H1 (cell line): ENCODE data around the gene TP53BP2. TPM values are rescaled to one million over a fixed set of nuclear protein-coding genes. Genes with fewer than 3 reads are reported as not detected.

Source experiments
- CTCF ChIA-PET: fragments of 300-600 bp; sonication (Branson Sonifier 250); formaldehyde crosslinking; loops from one replicate; lab custom pipeline; 2021; ENCODE audit not compliant: partially characterized antibody; lab: Charles Lee
- POLR2A ChIA-PET: fragments of 300-600 bp; sonication (Branson Sonifier 250); formaldehyde crosslinking; loops from one replicate; lab custom pipeline; 2021; ENCODE audit warnings: inconsistent platforms; ENCODE audit not compliant: partially characterized antibody; lab: Charles Lee
- DNase-seq, 2 experiments: peaks; one replicate each; pipeline versions ENCODE4 v3.0.0 to v3.0.0-alpha.2; 2010 to 2022; ENCODE audit warnings: low spot score in 2 of 2, low read depth in 1 of 2, mixed read lengths in 1 of 2
- FAIRE-seq: peaks from 2 replicates; lab custom pipeline; 2011; peaks lifted over from hg19 to GRCh38; lab: Jason Lieb, UNC
- H2AFZ ChIP-seq: 2 replicates; pipeline ENCODE4 v1.8.1; 2012; ENCODE audit warnings: low read length, inconsistent platforms
- H2AK5ac ChIP-seq: 2 replicates; pipeline ENCODE4 v1.6.1; 2013; ENCODE audit warnings: low read depth, low read length
- H2BK120ac ChIP-seq: replicated peaks from 2 replicates; pipeline ENCODE3; 2013; ENCODE audit warnings: low read depth, low read length, inconsistent platforms
- H2BK12ac ChIP-seq: 2 replicates; pipeline ENCODE4 v1.6.1; 2013; ENCODE audit warnings: low read depth, low read length
- H2BK15ac ChIP-seq: 2 replicates; pipeline ENCODE4 v1.6.1; 2013; ENCODE audit warnings: low read length
- H2BK20ac ChIP-seq: 2 replicates; pipeline ENCODE4 v1.6.1; 2013; ENCODE audit warnings: low read length
- H2BK5ac ChIP-seq: 2 replicates; pipeline ENCODE4 v1.6.1; 2013; ENCODE audit warnings: low read depth, low read length
- H3K14ac ChIP-seq: 2 replicates; pipeline ENCODE4 v1.6.1; 2013; ENCODE audit warnings: inconsistent platforms; ENCODE audit not compliant: insufficient read length
- H3K18ac ChIP-seq: 2 replicates; pipeline ENCODE4 v1.6.1; 2013; ENCODE audit warnings: low read length; ENCODE audit errors: extremely low read depth
- H3K23ac ChIP-seq: 2 replicates; pipeline ENCODE4 v1.6.1; 2013; ENCODE audit warnings: inconsistent platforms; ENCODE audit not compliant: insufficient read length
- H3K23me2 ChIP-seq: 2 replicates; pipeline ENCODE4 v1.6.1; 2013; ENCODE audit warnings: low read depth, low read length
- H3K27ac ChIP-seq: 2 replicates; pipeline ENCODE4 v1.6.1; 2011; ENCODE audit warnings: low read depth, low read length, inconsistent platforms
- H3K27me3 ChIP-seq, 4 experiments: replicated peaks in 1 of 4; 1 replicate in 1 of 4; 2 replicates in 3 of 4; pipeline versions ENCODE4 v1.6.1 to v1.8.1; 2011 to 2013; ENCODE audit warnings: low read length in 3 of 4, mild to moderate bottlenecking in 3 of 4, inconsistent platforms in 2 of 4, mixed read lengths in 2 of 4, moderate library complexity in 1 of 4; ENCODE audit not compliant: control insufficient read depth in 3 of 4, insufficient read depth in 3 of 4; ENCODE audit errors: extremely low read depth in 1 of 4
- H3K36me3 ChIP-seq, 4 experiments: 2 replicates each; pipeline versions ENCODE4 v1.6.1 to v1.8.1; 2011 to 2013; ENCODE audit warnings: mild to moderate bottlenecking in 4 of 4, low read length in 3 of 4, moderate library complexity in 2 of 4, control low read depth in 1 of 4, inconsistent platforms in 1 of 4; ENCODE audit not compliant: insufficient read depth in 4 of 4, control insufficient read depth in 2 of 4
- H3K4ac ChIP-seq: replicated peaks from 2 replicates; pipeline ENCODE3; 2013; ENCODE audit warnings: low read length, low read depth, mixed read lengths, inconsistent platforms; ENCODE audit not compliant: insufficient read length
- H3K4me1 ChIP-seq, 4 experiments: replicated peaks in 1 of 4; 1 replicate in 1 of 4; 2 replicates in 3 of 4; pipeline versions ENCODE4 v1.6.1 to v1.8.1; 2011 to 2013; ENCODE audit warnings: low read length in 3 of 4, inconsistent platforms in 2 of 4, mixed read lengths in 1 of 4; ENCODE audit not compliant: insufficient read depth in 4 of 4, control insufficient read depth in 3 of 4
- H3K4me2 ChIP-seq, 2 experiments: 2 replicates each; pipeline versions ENCODE4 v1.6.1 to v1.8.1; 2011 to 2013; ENCODE audit warnings: low read depth in 2 of 2, low read length in 2 of 2, control low read depth in 1 of 2, inconsistent platforms in 1 of 2, mild to moderate bottlenecking in 1 of 2; ENCODE audit not compliant: insufficient read depth in 1 of 2
- H3K4me3 ChIP-seq, 4 experiments: fragments of 200-600, 300-600 bp in 1 of 4; sonication (generic), shearing (Covaris generic), sonication (Bioruptor Twin) in 1 of 4; 2 replicates each; pipeline versions ENCODE4 v1.5.1 to v1.8.1; 2011 to 2016; ENCODE audit warnings: low read length in 4 of 4, low read depth in 3 of 4, control low read depth in 2 of 4, inconsistent platforms in 2 of 4, mild to moderate bottlenecking in 2 of 4, mixed read lengths in 1 of 4, moderate library complexity in 1 of 4; ENCODE audit not compliant: insufficient read depth in 2 of 4; ENCODE audit errors: extremely low read depth in 1 of 4
- H3K56ac ChIP-seq: replicated peaks from 2 replicates; pipeline ENCODE3; 2013; ENCODE audit warnings: low read depth, mild to moderate bottlenecking, mixed read lengths, low read length, inconsistent platforms; ENCODE audit not compliant: insufficient read length
- H3K79me1 ChIP-seq: 2 replicates; pipeline ENCODE4 v1.6.1; 2013; ENCODE audit warnings: low read depth, low read length, control low read depth
- H3K79me2 ChIP-seq, 2 experiments: 2 replicates each; pipeline versions ENCODE4 v1.6.1 to v1.8.1; 2012 to 2013; ENCODE audit warnings: low read length in 2 of 2, mild to moderate bottlenecking in 2 of 2, inconsistent platforms in 1 of 2; ENCODE audit not compliant: insufficient read depth in 2 of 2, control insufficient read depth in 1 of 2
- H3K9ac ChIP-seq, 4 experiments: replicated peaks in 1 of 4; 1 replicate in 1 of 4; 2 replicates in 3 of 4; pipeline versions ENCODE4 v1.6.1 to v1.8.1; 2011 to 2013; ENCODE audit warnings: low read depth in 3 of 4, low read length in 3 of 4, control low read depth in 2 of 4, mild to moderate bottlenecking in 2 of 4, moderate library complexity in 2 of 4, inconsistent platforms in 1 of 4; ENCODE audit errors: extremely low read depth in 1 of 4
- H3K9me3 ChIP-seq, 2 experiments: 2 replicates each; pipeline versions ENCODE4 v1.6.1 to v1.8.1; 2012 to 2013; ENCODE audit warnings: mild to moderate bottlenecking in 2 of 2, moderate library complexity in 2 of 2, control low read depth in 1 of 2, inconsistent platforms in 1 of 2, low read depth in 1 of 2, low read length in 1 of 2, mixed read lengths in 1 of 2; ENCODE audit not compliant: insufficient read depth in 2 of 2
- H4K20me1 ChIP-seq, 2 experiments: replicated peaks in 1 of 2; 2 replicates each; pipeline versions ENCODE3 to v1.8.1; 2011 to 2013; ENCODE audit warnings: inconsistent platforms in 2 of 2, low read length in 2 of 2, mild to moderate bottlenecking in 1 of 2; ENCODE audit not compliant: insufficient read depth in 2 of 2, control insufficient read depth in 1 of 2
- H4K5ac ChIP-seq: 2 replicates; pipeline ENCODE4 v1.6.1; 2013; ENCODE audit warnings: low read length, low read depth, mixed read lengths, inconsistent platforms; ENCODE audit not compliant: insufficient read length
- H4K8ac ChIP-seq: 2 replicates; pipeline ENCODE4 v1.8.0; 2013; ENCODE audit warnings: mild to moderate bottlenecking, moderate library complexity, low read length, inconsistent platforms; ENCODE audit not compliant: insufficient read depth; ENCODE audit errors: extremely low read depth
- H4K91ac ChIP-seq: replicated peaks from 2 replicates; pipeline ENCODE3; 2013; ENCODE audit warnings: low read length, mixed read lengths, inconsistent platforms; ENCODE audit not compliant: insufficient read length
- ASH2L ChIP-seq: fragments of 200-600, 300-600 bp; sonication (generic); IDR thresholded peaks from one replicate; pipeline ENCODE4 v1.7.1; 2017; ENCODE audit warnings: low read length
- BRCA1 ChIP-seq: IDR thresholded peaks from 2 replicates; pipeline ENCODE4 v1.6.1; 2012; ENCODE audit warnings: low read depth, low read length, improper control_type of control experiment
- CBX5 ChIP-seq: fragments of 300-800, 300-1000 bp; sonication (generic); IDR thresholded peaks from 2 replicates; pipeline ENCODE4 v1.7.1; 2016; ENCODE audit warnings: antibody characterized with exemption, low read length, low read depth
- CHD1 ChIP-seq: IDR thresholded peaks from 2 replicates; pipeline ENCODE4 v1.6.1; 2012; ENCODE audit warnings: low read depth, low read length, improper control_type of control experiment
- FOSL1 ChIP-seq: IDR thresholded peaks from 2 replicates; pipeline ENCODE4 v1.6.1; 2011; ENCODE audit warnings: mild to moderate bottlenecking, low read depth, low read length, moderate library complexity; ENCODE audit not compliant: insufficient read depth
- POLR2AphosphoS5 ChIP-seq: IDR thresholded peaks from 2 replicates; pipeline ENCODE4 v1.6.1; 2011; ENCODE audit warnings: low read depth, low read length
- RBBP5 ChIP-seq: IDR thresholded peaks from 2 replicates; pipeline ENCODE4 v1.7.1; 2012; ENCODE audit warnings: low read depth, mild to moderate bottlenecking, inconsistent platforms, low read length, moderate library complexity, borderline replicate concordance
- RNF2 ChIP-seq: fragments of 200-900, 300-1000 bp; sonication (generic); IDR thresholded peaks from 2 replicates; pipeline ENCODE4 v1.7.1; 2016; ENCODE audit warnings: borderline replicate concordance, low read depth, mild to moderate bottlenecking, antibody characterized with exemption, low read length; ENCODE audit not compliant: poor library complexity, severe bottlenecking; ENCODE audit errors: missing control alignments
- SIX5 ChIP-seq: IDR thresholded peaks from 2 replicates; pipeline ENCODE4 v1.6.1; 2011; ENCODE audit warnings: mild to moderate bottlenecking, low read depth, low read length
- SP2 ChIP-seq: IDR thresholded peaks from 2 replicates; pipeline ENCODE4 v1.6.1; 2012; ENCODE audit warnings: mild to moderate bottlenecking, low read length, inconsistent platforms
- SRF ChIP-seq: IDR thresholded peaks from 2 replicates; pipeline ENCODE4 v1.6.1; 2011; ENCODE audit warnings: mild to moderate bottlenecking, low read depth, low read length, moderate library complexity
- TAF7 ChIP-seq: optimal IDR thresholded peaks from 2 replicates; pipeline ENCODE3; 2011; ENCODE audit warnings: low read depth, mild to moderate bottlenecking, inconsistent platforms, low read length, moderate library complexity, borderline replicate concordance
- WGBS, 2 experiments: shearing (Covaris generic) in 1 of 2; methylation state at CpG; one replicate each; pipeline versions ENCODE4 v1.1.6 to v1.1.7; 2013 to 2015; ENCODE audit warnings: low lambda C conversion rate in 2 of 2, mixed read lengths in 2 of 2, inconsistent platforms in 1 of 2, low coverage in 1 of 2, missing lambda C conversion rate in 1 of 2; ENCODE audit not compliant: insufficient replicate concordance in 2 of 2, insufficient coverage in 1 of 2, insufficient read length in 1 of 2; ENCODE audit errors: extremely low coverage in 1 of 2, missing lambda C conversion rate in 1 of 2; 5-methylcytosine and 5-hydroxymethylcytosine counted together
- polyA plus RNA-seq, 7 experiments: library from polyadenylated mRNA; depleted of rRNA in 3 of 7; stranded (reverse) in 5 of 7; unstranded in 2 of 7; fragments of >200 nt in 5 of 7; fragments of 200-250 nt in 2 of 7; gene quantifications; 1 replicate in 5 of 7; 2 replicates in 1 of 7; 4 replicates in 1 of 7; pipeline versions ENCODE4 v1.2.1 to v1.2.3, GENCODE V29; 2011 to 2013; ENCODE audit warnings: missing spikeins in 2 of 7, mixed read lengths in 2 of 7
- total RNA-seq: library from RNA; stranded (reverse); fragmentation: NEBNext Ultra II Directional; extraction: Animal tissue kit (Norgen Biotek cat#: 25700); gene quantifications from 2 replicates; pipeline ENCODE4 v1.2.1, GENCODE V29; 2021

The TP53BP2 gene
- total and polyA plus RNA-seq, 2 of the 8 experiments (the other 6 are each of a cell fraction or from before 2014, with no cell fraction given), result 18.0 to 38.7 TPM

- Histone ChIP-seq H2BK12ac (no peak overlapping the region; the same call in 1 of the 2 replicates), H4K20me1 (no peaks in the 10 kb centered on the region), H3K4me3 (no peak overlapping the region), H3K27me3 (no peaks in the 10 kb centered on the region), H3K14ac (no peak overlapping the region), H3K4ac (no peak overlapping the region), H3K9ac (no peak overlapping the region), H2BK120ac (no peak overlapping the region), H3K79me1 (no peaks in the 10 kb centered on the region), H4K5ac (no peak overlapping the region), H3K36me3 (peaks cover 5 to 22% (median 17%) of the 10 kb centered on the region in 4 experiments), H3K4me2 (no peak overlapping the region), H3K9me3 (no peaks in the 10 kb centered on the region), H3K18ac (no peak overlapping the region), H3K4me1 (peaks cover 0 to 5% (median 2%) of the 10 kb centered on the region in 4 experiments; a peak in 2 of 7 replicates), H2AFZ (no peak overlapping the region), H3K79me2 (no peaks in the 10 kb centered on the region), H2BK20ac (no peak overlapping the region), H3K27ac (no peak overlapping the region), H2BK5ac (no peak overlapping the region), H2BK15ac (no peak overlapping the region), H2AK5ac (no peak overlapping the region), H4K91ac (no peak overlapping the region), H3K56ac (no peak overlapping the region), H3K23ac (no peak overlapping the region), H3K23me2 (no peaks in the 10 kb centered on the region), H4K8ac (no peak overlapping the region)
- POLR2A ChIA-PET, result interaction anchor here (1.6 to 2.1 kb wide), 2 partner anchors 11 to 16 kb away, joined by 3 to 4 read pairs; no protein-coding TSS in a partner anchor
- WGBS, 2 experiments, result 82% methylated on average over 16 of the region's 16 CpGs; no CpG with 5 or more reads in 1 of the 2 experiments
- DNase-seq (peak in 1 of 2 experiments; percentile 45), FAIRE-seq (no peak)
- CTCF ChIA-PET, result interaction anchor here (0.6 to 3.9 kb wide), 10 partner anchors 8 to 279 kb away, joined by 3 to 20 read pairs (median 5); no protein-coding TSS in a partner anchor
- TF ChIP-seq RNF2 (no peak), ASH2L (no peak), SIX5 (no peak), TAF7 (no peak), SRF (no peak), CBX5 (no peak), FOSL1 (no peak), RBBP5 (no peak), CHD1 (no peak), BRCA1 (no peak), POLR2AphosphoS5 (no peak), SP2 (no peak)
Observed at GRCh38 chr1:223771814-223772770, 73.7 kb downstream of the TP53BP2 start.
